OCI-LY7 (cell line): ENCODE measurements around the gene DLGAP4. TPM values are rescaled to one million over a fixed set of nuclear protein-coding genes. Genes with fewer than 3 reads are reported as not detected.
"Not testable (repeated sequence)": the region's sequence is repeated elsewhere in the genome, so short reads cannot be mapped to it uniquely, and the experiment has no call there.

Source experiments
- BruUV-seq: library from RNA; stranded (reverse); fragments of 400-500 nt; replicated peaks from 2 replicates; lab custom pipeline; 2021; lab: Mats Ljungman, UMichigan
- CTCF ChIA-PET: fragments of 300-600 bp; sonication (Branson Sonifier 250); formaldehyde crosslinking; loops from one replicate; lab custom pipeline; 2022; ENCODE audit warnings: antibody characterized with exemption; ENCODE audit not compliant: unreplicated experiment; lab: Charles Lee
- POLR2A ChIA-PET: fragments of 300-600 bp; sonication (Branson Sonifier 250); formaldehyde crosslinking; loops from one replicate; lab custom pipeline; 2022; ENCODE audit warnings: antibody characterized with exemption; lab: Charles Lee
- DNase-seq: peaks from one replicate; pipeline ENCODE4 v3.0.0-alpha.2; 2015; ENCODE audit warnings: low spot score
- H2AFZ ChIP-seq: fragments of 200-600 bp; sonication (generic), shearing (Covaris generic); 2 replicates; pipeline ENCODE4 v1.6.1; 2014; ENCODE audit warnings: mild to moderate bottlenecking, antibody characterized with exemption, low read length, moderate library complexity
- H3K27ac ChIP-seq: fragments of 200-600 bp; sonication (generic); 2 replicates; pipeline ENCODE4 v1.5.1; 2014; ENCODE audit warnings: mixed run types, low read depth, mild to moderate bottlenecking, moderate library complexity, low read length, inconsistent platforms; ENCODE audit not compliant: poor library complexity, severe bottlenecking
- H3K36me3 ChIP-seq: fragments of 200-600 bp; sonication (generic); 2 replicates; pipeline ENCODE4 v1.6.1; 2014; ENCODE audit warnings: mild to moderate bottlenecking, antibody characterized with exemption, low read length, moderate library complexity, mixed read lengths; ENCODE audit not compliant: insufficient read depth
- H3K4me1 ChIP-seq: fragments of 200-600 bp; sonication (generic); 2 replicates; pipeline ENCODE4 v1.5.1; 2014; ENCODE audit warnings: mild to moderate bottlenecking, low read length; ENCODE audit not compliant: insufficient read depth, poor library complexity, severe bottlenecking
- H3K4me2 ChIP-seq: fragments of 200-600 bp; sonication (generic); 2 replicates; pipeline ENCODE4 v1.6.1; 2014; ENCODE audit warnings: mild to moderate bottlenecking, low read length
- H3K4me3 ChIP-seq: fragments of 200-600 bp; sonication (generic); 2 replicates; pipeline ENCODE4 v1.5.1; 2014; ENCODE audit warnings: mild to moderate bottlenecking, low read depth, low read length; ENCODE audit not compliant: poor library complexity, severe bottlenecking
- H3K79me2 ChIP-seq: fragments of 200-600 bp; sonication (generic); 2 replicates; pipeline ENCODE4 v1.6.1; 2016; ENCODE audit warnings: low read depth, mild to moderate bottlenecking, low read length, moderate library complexity, mixed read lengths; ENCODE audit not compliant: insufficient read depth
- H3K9me2 ChIP-seq: fragments of 200-600 bp; sonication (generic); 2 replicates; pipeline ENCODE4 v1.6.1; 2016; ENCODE audit warnings: mild to moderate bottlenecking, low read length, mixed read lengths; ENCODE audit not compliant: insufficient read depth
- H3K9me3 ChIP-seq: fragments of 200-600 bp; sonication (generic); 2 replicates; pipeline ENCODE4 v1.6.1; 2014; ENCODE audit warnings: mild to moderate bottlenecking, mixed run types, low read length, mixed read lengths
- H4K20me1 ChIP-seq: fragments of 200-600 bp; sonication (generic); 2 replicates; pipeline ENCODE4 v1.6.1; 2014; ENCODE audit warnings: mild to moderate bottlenecking, antibody characterized with exemption, low read length, moderate library complexity, mixed read lengths; ENCODE audit not compliant: insufficient read depth
- CTCF ChIP-seq: fragments of 200-600 bp; sonication (generic); conservative IDR thresholded peaks from 2 replicates; pipeline ENCODE4 v1.5.1; 2014; ENCODE audit warnings: mild to moderate bottlenecking, antibody characterized with exemption, low read length, moderate library complexity, mixed read lengths
- EZH2phosphoT487 ChIP-seq: fragments of 200-600 bp; sonication (generic); IDR thresholded peaks from 2 replicates; pipeline ENCODE4 v1.6.1; 2018; ENCODE audit warnings: low read depth, borderline replicate concordance, mild to moderate bottlenecking, mixed run types, antibody characterized with exemption, low read length, moderate library complexity, mixed read lengths
- intact Hi-C: fragments of 100-400 bp; cut with micrococcal nuclease; formaldehyde crosslinking; loops from one replicate; pipeline ENCODE4 v1.10.0; 2022; ENCODE audit not compliant: unreplicated experiment
- total RNA-seq, 2 experiments: library from RNA; depleted of rRNA in 1 of 2; stranded (reverse); fragments of >200 nt in 1 of 2; shearing (Covaris generic) in 1 of 2; gene quantifications; 2 replicates each; pipeline ENCODE4 v1.2.3, GENCODE V29; 2014 to 2022

DLGAP4 gene
- total RNA-seq, 2 experiments from 2014 or later, result 7.7 to 41.6 TPM

GRCh38 chr20:36378686-36379085 is 72.5 kb downstream of the DLGAP4 start:
- no peaks in the 10 kb centered on the region for H4K20me1 ChIP-seq
- no peaks in the 10 kb centered on the region for H3K9me3 ChIP-seq
- no peaks in the 10 kb centered on the region for H3K36me3 ChIP-seq
- no peak for DNase-seq
- BruUV-seq, result no TSS peak
- no peaks in the 10 kb centered on the region for H3K79me2 ChIP-seq
- TF ChIP-seq EZH2phosphoT487 (no peak), CTCF (no peak)
- no peak overlapping the region for H3K4me3 ChIP-seq
- intact Hi-C loops, result no loop called here
- no peak overlapping the region for H3K4me2 ChIP-seq
- CTCF ChIA-PET, result no interaction called here
- H2AFZ ChIP-seq, result no peak overlapping the region
- H3K27ac ChIP-seq, result no peak overlapping the region
- no peaks in the 10 kb centered on the region for H3K9me2 ChIP-seq
- POLR2A ChIA-PET, result no interaction called here
- no peaks in the 10 kb centered on the region for H3K4me1 ChIP-seq

DNA sequence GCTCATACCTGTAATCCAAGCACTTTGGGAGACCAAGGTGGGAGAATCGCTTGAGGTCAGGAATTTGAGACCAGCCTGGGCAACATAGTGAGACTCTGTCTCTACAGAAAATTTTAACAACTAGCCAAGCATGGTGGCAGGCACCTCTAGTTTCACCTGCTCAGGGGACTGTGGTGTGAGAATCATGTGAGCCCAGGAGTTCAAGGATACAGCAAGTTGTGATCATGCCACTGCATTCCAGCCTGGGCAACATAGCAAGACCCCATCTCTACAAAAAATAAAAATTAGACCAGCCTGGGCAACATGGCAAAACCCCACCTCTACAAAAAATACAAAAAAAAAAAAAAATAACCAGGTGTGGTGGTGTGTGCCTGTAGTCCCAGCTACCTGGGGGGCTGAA is 73.8 kb downstream of the DLGAP4 start:
- BruUV-seq, H3K4me3 ChIP-seq, H3K27ac ChIP-seq, H3K9me3 ChIP-seq, H3K4me2 ChIP-seq, POLR2A ChIA-PET, H2AFZ ChIP-seq, DNase-seq, H3K9me2 ChIP-seq, H3K4me1 ChIP-seq, H4K20me1 ChIP-seq, H3K79me2 ChIP-seq, H3K36me3 ChIP-seq, intact Hi-C loops, CTCF ChIA-PET: not testable (repeated sequence)

GRCh38 chr20:36384022-36384619 is 78.0 kb downstream of the DLGAP4 start:
- Histone ChIP-seq H3K9me3 (no peaks in the 10 kb centered on the region), H2AFZ (no peak overlapping the region), H4K20me1 (no peaks in the 10 kb centered on the region), H3K4me2 (no peak overlapping the region), H3K27ac (no peak overlapping the region), H3K9me2 (no peaks in the 10 kb centered on the region), H3K79me2 (no peaks in the 10 kb centered on the region), H3K36me3 (no peaks in the 10 kb centered on the region), H3K4me3 (no peak overlapping the region), H3K4me1 (no peaks in the 10 kb centered on the region)
- BruUV-seq, result no TSS peak
- POLR2A ChIA-PET, result no interaction called here
- intact Hi-C loops, result no loop called here
- CTCF ChIA-PET, result no interaction called here
- TF ChIP-seq EZH2phosphoT487 (no peak), CTCF (peak; percentile 55)
- peak; percentile 49 for DNase-seq
